ENCODE results near the gene CR1. TPM values are rescaled to one million over a fixed set of nuclear protein-coding genes. Genes with fewer than 3 reads are reported as not detected.

Gene CR1
- total and polyA plus RNA-seq, 2 experiments from 2014 or later = 0.65 to 0.76 TPM

DNA sequence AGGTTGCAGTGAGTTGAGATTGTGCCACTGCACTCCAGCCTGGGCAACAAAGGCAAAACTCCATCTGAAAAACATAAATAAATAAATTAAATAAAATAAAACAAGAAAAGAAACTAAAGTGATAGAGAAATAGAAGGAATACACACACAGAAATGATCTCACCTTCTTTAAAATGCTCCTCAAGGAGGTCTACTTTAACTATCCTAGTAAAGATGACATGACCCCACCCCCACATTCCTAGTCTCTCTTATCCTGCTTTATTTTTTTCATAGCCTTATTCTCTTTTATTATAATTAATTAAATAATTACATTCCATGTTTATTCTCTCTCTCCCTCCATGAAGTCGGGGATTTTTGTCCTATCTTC is 131.0 kb downstream of the CR1 start:
- Histone ChIP-seq H2AFZ (no peak overlapping the region), H3K4me2 (no peak overlapping the region), H3K4me1 (ENCODE audit: insufficient read depth) (peaks cover 22% of the 10 kb centered on the region), H3K36me3 (ENCODE audit: insufficient read depth) (no peaks in the 10 kb centered on the region), H3K27ac (ENCODE audit: low read depth) (no peak overlapping the region), H3K9me2 (ENCODE audit: insufficient read depth) (no peaks in the 10 kb centered on the region), H3K27me3 (ENCODE audit: insufficient read depth) (no peaks in the 10 kb centered on the region), H3K4me3 (no peak overlapping the region), H3F3A (replicated peaks; ENCODE audit: low read depth) (no peaks in the 10 kb centered on the region), H3K79me2 (replicated peaks; ENCODE audit: insufficient read depth) (no peaks in the 10 kb centered on the region), H4K20me1 (replicated peaks; ENCODE audit: insufficient read depth) (no peaks in the 10 kb centered on the region)
- Mint-ChIP-seq H3K4me3 (no peak overlapping the region), H3K27ac (no peak overlapping the region), H3K9me3 (peaks cover 15% of the 10 kb centered on the region; the same call in 2 of the 3 replicates), H3K27me3 (ENCODE audit: insufficient read depth, low read depth, poor library complexity) (peaks cover 3% of the 10 kb centered on the region), H3K4me1 (peaks cover 19% of the 10 kb centered on the region), H3K36me3 (ENCODE audit: low read depth) (peaks cover 14% of the 10 kb centered on the region; the same call in 2 of the 3 replicates)
- DNase-seq (ENCODE audit: low spot score) (no peak), ATAC-seq (no peak)
- TF ChIP-seq EZH2 (IDR thresholded peaks at IDR 0.05; ENCODE audit: low read depth, unreplicated experiment) (no peak), POLR2AphosphoS5 (IDR thresholded peaks at IDR 0.05; ENCODE audit: low read depth) (no peak), CREB1 (CRISPR knock-in tag; IDR thresholded peaks at IDR 0.05; ENCODE audit: low read depth) (no peak), ZNF114 (CRISPR knock-in tag; IDR thresholded peaks at IDR 0.05) (no peak), NANOG (IDR thresholded peaks at IDR 0.05; ENCODE audit: borderline replicate concordance) (no peak), JUNB (IDR thresholded peaks at IDR 0.05; ENCODE audit: unreplicated experiment) (no peak), EZH2phosphoT487 (IDR thresholded peaks at IDR 0.05; ENCODE audit: unreplicated experiment) (no peak), STAT1 (IDR thresholded peaks at IDR 0.05; ENCODE audit: unreplicated experiment) (no peak), ZNF331 (CRISPR knock-in tag; IDR thresholded peaks at IDR 0.05; ENCODE audit: low read depth) (no peak)
- TF ChIP-seq, protein P1, sequence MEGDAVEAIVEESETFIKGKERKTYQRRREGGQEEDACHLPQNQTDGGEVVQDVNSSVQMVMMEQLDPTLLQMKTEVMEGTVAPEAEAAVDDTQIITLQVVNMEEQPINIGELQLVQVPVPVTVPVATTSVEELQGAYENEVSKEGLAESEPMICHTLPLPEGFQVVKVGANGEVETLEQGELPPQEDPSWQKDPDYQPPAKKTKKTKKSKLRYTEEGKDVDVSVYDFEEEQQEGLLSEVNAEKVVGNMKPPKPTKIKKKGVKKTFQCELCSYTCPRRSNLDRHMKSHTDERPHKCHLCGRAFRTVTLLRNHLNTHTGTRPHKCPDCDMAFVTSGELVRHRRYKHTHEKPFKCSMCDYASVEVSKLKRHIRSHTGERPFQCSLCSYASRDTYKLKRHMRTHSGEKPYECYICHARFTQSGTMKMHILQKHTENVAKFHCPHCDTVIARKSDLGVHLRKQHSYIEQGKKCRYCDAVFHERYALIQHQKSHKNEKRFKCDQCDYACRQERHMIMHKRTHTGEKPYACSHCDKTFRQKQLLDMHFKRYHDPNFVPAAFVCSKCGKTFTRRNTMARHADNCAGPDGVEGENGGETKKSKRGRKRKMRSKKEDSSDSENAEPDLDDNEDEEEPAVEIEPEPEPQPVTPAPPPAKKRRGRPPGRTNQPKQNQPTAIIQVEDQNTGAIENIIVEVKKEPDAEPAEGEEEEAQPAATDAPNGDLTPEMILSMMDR (conservative IDR thresholded peaks at IDR 0.05; ENCODE audit: low read depth in 2 of 2) = no peak
- TF ChIP-seq, protein P2, sequence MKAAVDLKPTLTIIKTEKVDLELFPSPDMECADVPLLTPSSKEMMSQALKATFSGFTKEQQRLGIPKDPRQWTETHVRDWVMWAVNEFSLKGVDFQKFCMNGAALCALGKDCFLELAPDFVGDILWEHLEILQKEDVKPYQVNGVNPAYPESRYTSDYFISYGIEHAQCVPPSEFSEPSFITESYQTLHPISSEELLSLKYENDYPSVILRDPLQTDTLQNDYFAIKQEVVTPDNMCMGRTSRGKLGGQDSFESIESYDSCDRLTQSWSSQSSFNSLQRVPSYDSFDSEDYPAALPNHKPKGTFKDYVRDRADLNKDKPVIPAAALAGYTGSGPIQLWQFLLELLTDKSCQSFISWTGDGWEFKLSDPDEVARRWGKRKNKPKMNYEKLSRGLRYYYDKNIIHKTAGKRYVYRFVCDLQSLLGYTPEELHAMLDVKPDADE (IDR thresholded peaks at IDR 0.05) = no peak
- TF ChIP-seq, protein P3, sequence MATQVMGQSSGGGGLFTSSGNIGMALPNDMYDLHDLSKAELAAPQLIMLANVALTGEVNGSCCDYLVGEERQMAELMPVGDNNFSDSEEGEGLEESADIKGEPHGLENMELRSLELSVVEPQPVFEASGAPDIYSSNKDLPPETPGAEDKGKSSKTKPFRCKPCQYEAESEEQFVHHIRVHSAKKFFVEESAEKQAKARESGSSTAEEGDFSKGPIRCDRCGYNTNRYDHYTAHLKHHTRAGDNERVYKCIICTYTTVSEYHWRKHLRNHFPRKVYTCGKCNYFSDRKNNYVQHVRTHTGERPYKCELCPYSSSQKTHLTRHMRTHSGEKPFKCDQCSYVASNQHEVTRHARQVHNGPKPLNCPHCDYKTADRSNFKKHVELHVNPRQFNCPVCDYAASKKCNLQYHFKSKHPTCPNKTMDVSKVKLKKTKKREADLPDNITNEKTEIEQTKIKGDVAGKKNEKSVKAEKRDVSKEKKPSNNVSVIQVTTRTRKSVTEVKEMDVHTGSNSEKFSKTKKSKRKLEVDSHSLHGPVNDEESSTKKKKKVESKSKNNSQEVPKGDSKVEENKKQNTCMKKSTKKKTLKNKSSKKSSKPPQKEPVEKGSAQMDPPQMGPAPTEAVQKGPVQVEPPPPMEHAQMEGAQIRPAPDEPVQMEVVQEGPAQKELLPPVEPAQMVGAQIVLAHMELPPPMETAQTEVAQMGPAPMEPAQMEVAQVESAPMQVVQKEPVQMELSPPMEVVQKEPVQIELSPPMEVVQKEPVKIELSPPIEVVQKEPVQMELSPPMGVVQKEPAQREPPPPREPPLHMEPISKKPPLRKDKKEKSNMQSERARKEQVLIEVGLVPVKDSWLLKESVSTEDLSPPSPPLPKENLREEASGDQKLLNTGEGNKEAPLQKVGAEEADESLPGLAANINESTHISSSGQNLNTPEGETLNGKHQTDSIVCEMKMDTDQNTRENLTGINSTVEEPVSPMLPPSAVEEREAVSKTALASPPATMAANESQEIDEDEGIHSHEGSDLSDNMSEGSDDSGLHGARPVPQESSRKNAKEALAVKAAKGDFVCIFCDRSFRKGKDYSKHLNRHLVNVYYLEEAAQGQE (IDR thresholded peaks at IDR 0.05; ENCODE audit: unreplicated experiment) = no peak
- TF ChIP-seq, protein P4, sequence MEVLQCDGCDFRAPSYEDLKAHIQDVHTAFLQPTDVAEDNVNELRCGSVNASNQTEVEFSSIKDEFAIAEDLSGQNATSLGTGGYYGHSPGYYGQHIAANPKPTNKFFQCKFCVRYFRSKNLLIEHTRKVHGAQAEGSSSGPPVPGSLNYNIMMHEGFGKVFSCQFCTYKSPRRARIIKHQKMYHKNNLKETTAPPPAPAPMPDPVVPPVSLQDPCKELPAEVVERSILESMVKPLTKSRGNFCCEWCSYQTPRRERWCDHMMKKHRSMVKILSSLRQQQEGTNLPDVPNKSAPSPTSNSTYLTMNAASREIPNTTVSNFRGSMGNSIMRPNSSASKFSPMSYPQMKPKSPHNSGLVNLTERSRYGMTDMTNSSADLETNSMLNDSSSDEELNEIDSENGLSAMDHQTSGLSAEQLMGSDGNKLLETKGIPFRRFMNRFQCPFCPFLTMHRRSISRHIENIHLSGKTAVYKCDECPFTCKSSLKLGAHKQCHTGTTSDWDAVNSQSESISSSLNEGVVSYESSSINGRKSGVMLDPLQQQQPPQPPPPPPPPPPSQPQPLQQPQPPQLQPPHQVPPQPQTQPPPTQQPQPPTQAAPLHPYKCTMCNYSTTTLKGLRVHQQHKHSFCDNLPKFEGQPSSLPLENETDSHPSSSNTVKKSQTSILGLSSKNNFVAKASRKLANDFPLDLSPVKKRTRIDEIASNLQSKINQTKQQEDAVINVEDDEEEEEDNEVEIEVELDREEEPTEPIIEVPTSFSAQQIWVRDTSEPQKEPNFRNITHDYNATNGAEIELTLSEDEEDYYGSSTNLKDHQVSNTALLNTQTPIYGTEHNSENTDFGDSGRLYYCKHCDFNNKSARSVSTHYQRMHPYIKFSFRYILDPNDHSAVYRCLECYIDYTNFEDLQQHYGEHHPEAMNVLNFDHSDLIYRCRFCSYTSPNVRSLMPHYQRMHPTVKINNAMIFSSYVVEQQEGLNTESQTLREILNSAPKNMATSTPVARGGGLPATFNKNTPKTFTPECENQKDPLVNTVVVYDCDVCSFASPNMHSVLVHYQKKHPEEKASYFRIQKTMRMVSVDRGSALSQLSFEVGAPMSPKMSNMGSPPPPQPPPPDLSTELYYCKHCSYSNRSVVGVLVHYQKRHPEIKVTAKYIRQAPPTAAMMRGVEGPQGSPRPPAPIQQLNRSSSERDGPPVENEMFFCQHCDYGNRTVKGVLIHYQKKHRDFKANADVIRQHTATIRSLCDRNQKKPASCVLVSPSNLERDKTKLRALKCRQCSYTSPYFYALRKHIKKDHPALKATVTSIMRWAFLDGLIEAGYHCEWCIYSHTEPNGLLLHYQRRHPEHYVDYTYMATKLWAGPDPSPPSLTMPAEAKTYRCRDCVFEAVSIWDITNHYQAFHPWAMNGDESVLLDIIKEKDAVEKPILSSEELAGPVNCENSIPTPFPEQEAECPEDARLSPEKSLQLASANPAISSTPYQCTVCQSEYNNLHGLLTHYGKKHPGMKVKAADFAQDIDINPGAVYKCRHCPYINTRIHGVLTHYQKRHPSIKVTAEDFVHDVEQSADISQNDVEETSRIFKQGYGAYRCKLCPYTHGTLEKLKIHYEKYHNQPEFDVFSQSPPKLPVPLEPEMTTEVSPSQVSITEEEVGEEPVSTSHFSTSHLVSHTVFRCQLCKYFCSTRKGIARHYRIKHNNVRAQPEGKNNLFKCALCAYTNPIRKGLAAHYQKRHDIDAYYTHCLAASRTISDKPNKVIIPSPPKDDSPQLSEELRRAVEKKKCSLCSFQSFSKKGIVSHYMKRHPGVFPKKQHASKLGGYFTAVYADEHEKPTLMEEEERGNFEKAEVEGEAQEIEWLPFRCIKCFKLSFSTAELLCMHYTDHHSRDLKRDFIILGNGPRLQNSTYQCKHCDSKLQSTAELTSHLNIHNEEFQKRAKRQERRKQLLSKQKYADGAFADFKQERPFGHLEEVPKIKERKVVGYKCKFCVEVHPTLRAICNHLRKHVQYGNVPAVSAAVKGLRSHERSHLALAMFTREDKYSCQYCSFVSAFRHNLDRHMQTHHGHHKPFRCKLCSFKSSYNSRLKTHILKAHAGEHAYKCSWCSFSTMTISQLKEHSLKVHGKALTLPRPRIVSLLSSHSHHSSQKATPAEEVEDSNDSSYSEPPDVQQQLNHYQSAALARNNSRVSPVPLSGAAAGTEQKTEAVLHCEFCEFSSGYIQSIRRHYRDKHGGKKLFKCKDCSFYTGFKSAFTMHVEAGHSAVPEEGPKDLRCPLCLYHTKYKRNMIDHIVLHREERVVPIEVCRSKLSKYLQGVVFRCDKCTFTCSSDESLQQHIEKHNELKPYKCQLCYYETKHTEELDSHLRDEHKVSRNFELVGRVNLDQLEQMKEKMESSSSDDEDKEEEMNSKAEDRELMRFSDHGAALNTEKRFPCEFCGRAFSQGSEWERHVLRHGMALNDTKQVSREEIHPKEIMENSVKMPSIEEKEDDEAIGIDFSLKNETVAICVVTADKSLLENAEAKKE (CRISPR knock-in tag; IDR thresholded peaks at IDR 0.05) = no peak

All from GM23338 (cell line).